ENCODE data around the gene SPATA16.
"Not testable (repeated sequence)": the region's sequence is repeated elsewhere in the genome, so short reads cannot be mapped to it uniquely, and the experiment has no call there.

The SPATA16 gene

DNA sequence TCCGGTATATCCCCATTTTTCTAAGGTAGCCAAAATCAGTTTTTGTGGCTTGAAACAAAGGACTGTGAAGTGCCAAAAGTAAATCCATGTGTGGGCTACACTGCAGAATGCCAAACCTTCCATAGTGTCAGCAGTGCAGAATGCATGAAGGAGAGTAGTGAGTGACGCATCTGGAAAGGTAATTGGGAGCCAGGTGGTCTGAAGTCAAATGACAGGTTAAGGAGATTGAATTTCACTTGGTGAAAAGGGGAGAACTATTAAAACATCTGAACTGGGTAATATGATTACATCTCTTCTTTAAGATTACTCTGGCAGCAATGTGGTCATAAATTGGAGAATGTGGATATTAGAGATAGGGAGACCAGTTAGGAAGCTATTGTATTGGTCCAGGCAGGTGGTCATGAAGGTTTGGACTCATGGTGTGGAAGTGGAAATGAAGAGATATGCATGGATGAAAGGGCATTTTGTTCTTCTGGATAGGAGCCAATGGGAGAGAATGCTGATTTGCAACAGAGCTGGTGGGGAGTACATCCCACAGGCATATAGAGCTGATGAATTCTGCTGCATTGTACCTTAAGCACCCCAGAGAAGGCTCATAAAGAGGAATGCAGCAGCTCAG lies 272.3 kb downstream of the SPATA16 start:
- Histone ChIP-seq H3K4me3 (ENCODE audit: low read depth, low read length) (no peak overlapping the region), H3K9me3 (ENCODE audit: control insufficient read depth, low read length) (no peaks in the 10 kb centered on the region), H3K79me2 (no peaks in the 10 kb centered on the region), H2AFZ (no peak overlapping the region), H3K27ac (no peak overlapping the region), H3K36me3 (ENCODE audit: control insufficient read depth, insufficient read depth, low read length) (no peaks in the 10 kb centered on the region), H3K27me3 (ENCODE audit: control insufficient read depth, insufficient read depth, low read length) (no peaks in the 10 kb centered on the region), H3K4me1 (no peaks in the 10 kb centered on the region), H3K9ac (no peak overlapping the region), H3K4me2 (ENCODE audit: low read length) (no peak overlapping the region)
- TF ChIP-seq, protein P1, sequence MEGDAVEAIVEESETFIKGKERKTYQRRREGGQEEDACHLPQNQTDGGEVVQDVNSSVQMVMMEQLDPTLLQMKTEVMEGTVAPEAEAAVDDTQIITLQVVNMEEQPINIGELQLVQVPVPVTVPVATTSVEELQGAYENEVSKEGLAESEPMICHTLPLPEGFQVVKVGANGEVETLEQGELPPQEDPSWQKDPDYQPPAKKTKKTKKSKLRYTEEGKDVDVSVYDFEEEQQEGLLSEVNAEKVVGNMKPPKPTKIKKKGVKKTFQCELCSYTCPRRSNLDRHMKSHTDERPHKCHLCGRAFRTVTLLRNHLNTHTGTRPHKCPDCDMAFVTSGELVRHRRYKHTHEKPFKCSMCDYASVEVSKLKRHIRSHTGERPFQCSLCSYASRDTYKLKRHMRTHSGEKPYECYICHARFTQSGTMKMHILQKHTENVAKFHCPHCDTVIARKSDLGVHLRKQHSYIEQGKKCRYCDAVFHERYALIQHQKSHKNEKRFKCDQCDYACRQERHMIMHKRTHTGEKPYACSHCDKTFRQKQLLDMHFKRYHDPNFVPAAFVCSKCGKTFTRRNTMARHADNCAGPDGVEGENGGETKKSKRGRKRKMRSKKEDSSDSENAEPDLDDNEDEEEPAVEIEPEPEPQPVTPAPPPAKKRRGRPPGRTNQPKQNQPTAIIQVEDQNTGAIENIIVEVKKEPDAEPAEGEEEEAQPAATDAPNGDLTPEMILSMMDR (IDR thresholded peaks at IDR 0.05): no peak

DNA sequence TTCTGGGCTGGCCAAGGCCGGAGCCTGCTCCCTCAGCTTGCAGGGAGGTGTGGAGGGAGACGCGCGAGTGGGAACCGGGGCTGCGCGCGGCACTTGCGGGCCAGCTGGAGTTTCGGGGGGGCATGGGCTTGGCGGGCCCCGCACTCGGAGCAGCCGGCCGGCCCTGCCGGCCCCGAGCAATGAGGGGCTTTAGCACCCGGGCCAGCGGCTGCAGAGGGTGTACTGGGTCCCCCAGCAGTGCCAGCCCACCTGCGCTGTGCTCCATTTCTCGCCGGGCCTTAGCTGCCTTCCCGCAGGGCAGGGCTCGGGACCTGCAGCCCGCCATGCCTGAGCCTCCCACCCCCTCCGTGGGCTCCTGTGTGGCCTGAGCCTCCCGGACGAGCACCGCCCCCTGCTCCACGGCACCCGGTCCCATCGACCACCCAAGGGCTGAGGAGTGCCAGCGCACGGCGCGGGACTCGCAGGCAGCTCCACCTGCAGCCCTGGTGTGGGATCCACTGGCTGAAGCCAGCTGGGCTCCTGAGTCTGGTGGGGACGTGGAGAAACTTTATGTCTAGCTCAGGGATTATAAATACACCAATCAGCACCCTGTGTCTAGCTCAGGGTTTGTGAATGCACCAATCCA lies 274.2 kb downstream of the SPATA16 start:
- H3K27me3 ChIP-seq (ENCODE audit: control insufficient read depth, insufficient read depth, low read length); H3K4me1 ChIP-seq; H3K9me3 ChIP-seq (ENCODE audit: control insufficient read depth, low read length); H3K4me3 ChIP-seq (ENCODE audit: low read depth, low read length); H2AFZ ChIP-seq; H3K4me2 ChIP-seq (ENCODE audit: low read length); H3K9ac ChIP-seq; H3K27ac ChIP-seq; H3K79me2 ChIP-seq; H3K36me3 ChIP-seq (ENCODE audit: control insufficient read depth, insufficient read depth, low read length): not testable (repeated sequence)

DNA sequence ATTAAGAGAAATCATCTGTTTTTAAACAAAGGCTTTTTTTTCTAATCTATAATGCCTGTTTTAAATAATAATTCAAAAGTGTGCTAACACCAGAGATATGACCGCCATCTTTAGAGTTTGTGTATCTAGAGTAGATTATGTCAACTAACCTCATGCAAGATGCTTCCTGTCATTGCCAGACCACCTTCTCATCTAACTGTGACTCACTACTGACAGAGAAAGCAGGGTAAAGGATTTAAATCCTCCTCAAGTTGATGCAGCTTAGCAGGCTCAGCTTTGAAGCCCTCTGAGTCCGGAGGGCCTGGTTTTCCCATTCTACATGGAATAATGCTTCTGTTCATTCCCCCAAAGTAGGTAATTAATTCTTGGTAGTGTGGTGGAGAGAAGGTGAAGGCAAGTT lies 282.0 kb downstream of the SPATA16 start:
- Histone ChIP-seq H3K36me3 (ENCODE audit: control insufficient read depth, insufficient read depth, low read length) (no peaks in the 10 kb centered on the region), H3K27me3 (ENCODE audit: control insufficient read depth, insufficient read depth, low read length) (peaks cover 3% of the 10 kb centered on the region), H2AFZ (no peak overlapping the region), H3K4me2 (ENCODE audit: low read length) (no peak overlapping the region), H3K4me1 (no peaks in the 10 kb centered on the region), H3K27ac (no peak overlapping the region), H3K9ac (no peak overlapping the region), H3K4me3 (ENCODE audit: low read depth, low read length) (no peak overlapping the region), H3K9me3 (ENCODE audit: control insufficient read depth, low read length) (no peaks in the 10 kb centered on the region), H3K79me2 (no peaks in the 10 kb centered on the region)
- TF ChIP-seq, protein P1 (IDR thresholded peaks at IDR 0.05): no peak

DNA sequence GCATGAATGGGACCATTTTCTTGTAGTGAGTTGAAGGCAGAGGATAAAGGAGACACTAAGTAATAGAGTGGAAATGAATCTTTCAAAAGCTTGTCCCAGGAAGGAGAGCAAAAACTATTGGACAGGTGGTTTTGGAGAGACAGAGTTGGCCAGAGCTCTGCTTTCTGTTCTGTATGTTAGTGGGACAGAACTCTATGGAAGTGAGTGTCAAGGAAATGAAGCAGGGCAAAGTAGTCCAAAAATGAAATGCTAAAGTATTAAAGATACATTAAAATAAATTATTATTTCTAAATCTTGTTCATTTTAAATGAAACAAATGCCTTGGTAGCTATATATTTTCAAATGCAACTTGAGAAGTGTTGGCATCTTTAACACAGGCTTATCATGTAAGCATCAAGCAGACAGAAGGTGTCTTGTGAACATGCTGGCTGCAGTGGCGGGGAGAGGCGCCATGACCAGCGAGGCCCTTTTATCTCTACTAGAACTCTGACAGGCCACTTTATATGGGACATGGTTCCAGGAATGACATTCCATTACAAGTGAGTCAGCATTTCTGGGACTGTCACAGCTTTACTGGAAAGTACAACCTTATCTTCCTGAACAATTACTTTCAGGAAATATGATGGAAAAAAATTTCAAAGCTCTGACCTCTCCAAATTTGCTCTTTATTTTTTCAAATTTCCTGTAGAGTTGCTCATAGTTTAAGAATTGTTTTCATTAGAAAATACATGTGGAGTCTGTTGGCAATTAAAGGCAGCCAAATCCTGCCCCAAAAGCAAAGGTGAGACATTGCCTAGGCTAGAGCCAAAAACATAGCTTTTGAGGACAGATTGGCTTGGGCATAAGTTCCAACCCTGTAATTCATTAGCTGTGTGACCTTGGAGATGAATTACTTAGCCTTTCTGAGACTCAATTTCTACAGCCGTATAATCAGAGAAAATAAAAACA lies 284.0 kb downstream of the SPATA16 start:
- Histone ChIP-seq H2AFZ (peak overlapping the region; percentile 9), H3K36me3 (ENCODE audit: control insufficient read depth, insufficient read depth, low read length) (no peaks in the 10 kb centered on the region), H3K79me2 (no peaks in the 10 kb centered on the region), H3K9me3 (ENCODE audit: control insufficient read depth, low read length) (no peaks in the 10 kb centered on the region), H3K4me3 (ENCODE audit: low read depth, low read length) (no peak overlapping the region), H3K4me1 (no peaks in the 10 kb centered on the region), H3K4me2 (ENCODE audit: low read length) (no peak overlapping the region), H3K27ac (no peak overlapping the region), H3K27me3 (ENCODE audit: control insufficient read depth, insufficient read depth, low read length) (no peaks in the 10 kb centered on the region), H3K9ac (no peak overlapping the region)
- TF ChIP-seq, protein P1 (IDR thresholded peaks at IDR 0.05): no peak

DNA sequence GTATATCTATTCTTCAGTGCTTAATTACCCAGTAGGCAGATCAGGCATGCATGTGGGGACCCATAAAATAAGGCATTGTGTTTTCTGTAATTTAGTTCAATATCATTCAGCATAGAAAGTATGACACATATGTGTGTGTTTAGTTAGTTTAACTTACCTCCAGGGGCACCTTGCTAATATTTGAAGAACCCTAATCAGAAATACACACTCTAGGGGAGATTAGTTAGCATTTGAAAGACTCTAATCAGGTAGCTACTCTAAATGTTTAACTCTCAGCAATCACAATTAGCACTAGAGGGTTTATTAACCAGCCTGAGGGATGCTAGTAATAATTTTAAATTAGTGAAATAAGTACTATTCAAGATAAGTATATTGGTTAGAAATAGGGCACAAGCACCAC lies 286.0 kb downstream of the SPATA16 start:
- Histone ChIP-seq H3K27me3 (ENCODE audit: control insufficient read depth, insufficient read depth, low read length) (no peaks in the 10 kb centered on the region), H2AFZ (no peak overlapping the region), H3K36me3 (ENCODE audit: control insufficient read depth, insufficient read depth, low read length) (no peaks in the 10 kb centered on the region), H3K4me3 (ENCODE audit: low read depth, low read length) (no peak overlapping the region), H3K4me1 (no peaks in the 10 kb centered on the region), H3K9ac (no peak overlapping the region), H3K4me2 (ENCODE audit: low read length) (no peak overlapping the region), H3K79me2 (no peaks in the 10 kb centered on the region), H3K9me3 (ENCODE audit: control insufficient read depth, low read length) (no peaks in the 10 kb centered on the region), H3K27ac (no peak overlapping the region)
- TF ChIP-seq, protein P1 (IDR thresholded peaks at IDR 0.05): no peak
